Activated CD4-positive, alpha-beta T cell treated with anti-CD3 and anti-CD28 coated beads, Interleukin-2, amount 50 U/mL, for 4 hours (primary cell): ENCODE measurements around the gene MXD4.
A peak's percentile ranks its signal among the peaks of the same experiment; 100 is the strongest.

ENCODE experiments used
- DNase-seq, 2 experiments: peaks; one replicate each; pipeline ENCODE4 v3.0.0-alpha.2; 2020

MXD4 gene

DNA sequence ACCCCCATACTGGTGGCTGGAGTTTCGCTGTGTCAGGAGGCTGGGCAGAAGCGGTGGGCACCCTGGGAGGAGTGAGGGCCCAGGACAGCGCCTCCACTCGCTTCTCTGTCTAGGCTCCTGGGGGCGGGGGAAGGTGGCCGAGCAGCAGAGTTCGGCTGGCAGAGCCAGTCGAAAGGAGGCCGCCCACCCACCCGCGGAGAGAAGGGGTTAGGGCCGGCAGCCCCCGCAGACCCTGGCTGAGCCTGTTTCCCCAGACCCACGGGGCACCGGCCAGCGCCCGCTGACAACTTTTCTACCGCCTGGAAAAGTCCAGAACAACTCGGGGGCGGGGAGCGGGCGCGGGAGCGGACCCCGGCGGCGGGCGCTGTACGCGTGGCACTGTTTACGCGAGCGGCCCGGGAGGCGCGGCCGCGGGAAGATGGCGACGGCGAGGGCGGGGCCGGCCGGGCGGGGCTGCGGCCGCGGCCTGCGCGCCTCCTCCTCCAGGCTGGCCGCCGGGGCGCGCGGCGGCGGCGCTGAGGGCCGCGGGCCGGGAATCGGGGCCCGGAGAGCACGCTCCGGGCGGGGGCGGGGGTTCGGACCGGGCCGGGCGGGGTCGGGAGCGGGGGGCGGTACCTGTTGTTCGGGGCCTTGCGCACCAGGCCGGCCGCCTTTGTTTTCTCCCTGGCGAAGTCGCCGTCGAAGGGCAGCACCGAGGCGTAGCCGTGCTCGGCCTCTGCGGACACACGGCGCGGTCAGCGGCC is 628 bp downstream of the MXD4 start:
- DNase-seq = peak; percentile 18

- DNase-seq = no peak
Observed at GRCh38 chr4:2260344-2261109, 1.4 kb downstream of the MXD4 start.

- DNase-seq = no peak
Observed at GRCh38 chr4:2259541-2260343, 2.2 kb downstream of the MXD4 start.

- no peak for DNase-seq
Observed at GRCh38 chr4:2259036-2259540, 2.8 kb downstream of the MXD4 start.

- DNase-seq = no peak
Observed at GRCh38 chr4:2258091-2259035, 3.5 kb downstream of the MXD4 start.

- DNase-seq = no peak
Observed at GRCh38 chr4:2257361-2258081, 4.4 kb downstream of the MXD4 start.

DNA sequence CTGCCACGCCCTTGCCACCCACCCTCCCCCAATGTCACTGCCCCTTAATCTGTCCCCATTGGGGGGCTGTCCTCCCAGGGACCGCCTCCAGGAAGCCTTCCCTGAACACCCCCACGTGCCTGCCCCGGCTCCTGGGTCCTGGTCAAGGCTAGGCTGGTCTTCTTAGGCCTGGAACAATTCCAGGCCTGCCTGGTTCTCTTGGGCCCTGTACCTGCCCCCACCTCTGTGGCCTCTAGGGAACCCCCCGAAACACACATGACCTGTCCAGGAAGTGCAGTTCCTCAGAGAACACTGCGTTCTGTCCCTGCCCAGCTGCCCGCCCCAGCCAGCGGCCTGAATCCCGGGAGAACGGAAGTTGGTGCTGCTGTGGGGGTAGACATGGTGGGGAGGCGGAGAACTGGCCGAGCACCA is 5.1 kb downstream of the MXD4 start:
- DNase-seq = no peak

GRCh38 chr4:2256156-2256731 is 5.7 kb downstream of the MXD4 start:
- DNase-seq = no peak

- no peak for DNase-seq
Observed at GRCh38 chr4:2255501-2256155, 6.3 kb downstream of the MXD4 start.

- no peak for DNase-seq
Observed at GRCh38 chr4:2254665-2255500, 7.0 kb downstream of the MXD4 start.

GRCh38 chr4:2253160-2254084 is 8.5 kb downstream of the MXD4 start:
- no peak for DNase-seq

DNA sequence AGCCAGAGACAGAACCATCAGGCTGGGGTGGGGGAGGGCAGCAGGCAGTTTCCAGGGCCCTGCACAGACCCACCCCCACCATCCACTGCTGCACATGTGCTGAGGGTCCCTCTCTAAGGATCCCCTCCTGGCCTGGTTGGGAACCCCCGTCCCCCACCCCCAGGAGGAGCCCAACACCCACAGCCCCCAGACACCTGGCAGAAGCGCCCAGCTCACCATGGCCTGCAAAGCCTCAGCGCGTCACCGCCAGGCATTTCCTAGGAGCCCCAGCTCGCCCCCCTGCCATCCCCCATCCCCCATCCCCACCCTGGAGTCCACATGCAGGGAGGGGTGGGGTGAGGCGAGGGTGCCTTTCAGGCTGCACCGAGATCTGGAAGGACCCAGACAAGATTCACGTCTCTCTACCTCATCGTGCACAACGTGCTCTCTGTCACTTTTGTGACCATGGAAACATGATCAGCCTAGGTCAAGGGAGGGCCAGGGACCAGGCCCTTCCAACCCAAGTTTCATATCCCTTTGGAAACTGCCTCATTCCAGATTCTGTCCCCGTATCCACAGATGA is 9.3 kb downstream of the MXD4 start:
- no peak for DNase-seq

GRCh38 chr4:2251795-2252529 is 9.9 kb downstream of the MXD4 start:
- no peak for DNase-seq

DNA sequence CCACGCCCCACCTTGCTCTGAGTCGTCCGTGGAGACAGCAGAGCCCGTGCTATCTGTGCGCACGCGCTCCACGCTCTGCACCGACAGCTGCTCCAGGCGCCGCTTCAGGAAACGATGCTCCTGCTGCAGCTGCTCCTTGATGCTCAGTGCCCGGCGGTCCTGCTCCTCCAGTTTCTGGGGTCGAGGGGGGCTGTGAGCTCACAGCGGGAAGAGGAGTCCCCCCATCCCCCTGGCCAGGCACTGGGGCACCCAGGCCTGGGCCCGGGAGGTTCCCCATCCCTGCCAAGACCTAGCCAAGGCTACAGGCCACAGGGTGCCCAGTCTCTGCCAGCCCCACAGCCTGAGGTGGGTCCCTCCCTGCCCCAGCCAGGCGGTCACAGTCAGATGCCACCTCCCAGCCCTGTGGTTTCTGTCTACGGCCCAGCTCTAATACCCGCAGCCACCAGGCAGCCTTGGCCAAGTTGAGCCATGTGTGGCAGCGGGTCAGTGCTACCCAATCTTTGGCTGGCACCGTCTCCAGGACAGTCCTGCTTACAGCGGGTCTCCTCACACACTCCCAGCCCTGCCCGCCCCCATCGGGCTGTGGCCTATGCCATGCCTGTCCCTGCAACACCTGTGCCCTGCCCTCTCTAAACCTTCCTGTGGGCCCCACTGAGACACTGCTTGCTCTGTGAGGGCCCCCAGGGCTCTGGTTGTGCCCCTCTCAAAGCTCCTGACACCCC is 10.7 kb downstream of the MXD4 start:
- DNase-seq = no peak

GRCh38 chr4:2250357-2251072 is 11.4 kb downstream of the MXD4 start:
- no peak for DNase-seq
